Coronary artery (tissue), 2 donors: ENCODE results near the gene FASLG.

Source experiments
- DNase-seq: peaks from one replicate; pipeline ENCODE4 v3.0.0-alpha.2; 2017; ENCODE audit warnings: low spot score
- H3K27ac ChIP-seq, 2 donors: fragments of 200-600 bp; sonication (generic); one replicate each; pipeline ENCODE4 v1.5.1; 2016 to 2019
- H3K4me3 ChIP-seq: fragments of 200-600 bp; sonication (generic); 2 replicates; pipeline ENCODE4 v1.5.1; 2016; ENCODE audit warnings: mild to moderate bottlenecking, moderate library complexity
- CTCF ChIP-seq: fragments of 200-600 bp; sonication (generic); IDR thresholded peaks from one replicate; pipeline ENCODE4 v1.5.1; 2019; ENCODE audit warnings: antibody characterized with exemption

FASLG gene

GRCh38 chr1:172711558-172711957 lies 52.7 kb downstream of the FASLG start:
- DNase-seq = no peak
- Histone ChIP-seq H3K27ac (no peak overlapping the region), H3K4me3 (no peak overlapping the region)
- no peak for TF ChIP-seq CTCF

GRCh38 chr1:172713466-172713865 lies 54.6 kb downstream of the FASLG start:
- DNase-seq = no peak
- Histone ChIP-seq H3K27ac (no peak overlapping the region), H3K4me3 (no peak overlapping the region)
- no peak for TF ChIP-seq CTCF
